Mammary epithelial cell (primary cell): ENCODE measurements around the gene CPM.

Experiments used
- CTCF ChIP-seq, 2 donors: IDR thresholded peaks in 1 of 2; conservative IDR thresholded peaks in 1 of 2; 2 replicates each; pipeline ENCODE4 v1.5.1; 2011 to 2012; ENCODE audit warnings: inconsistent platforms in 2 of 2, low read length in 2 of 2, mild to moderate bottlenecking in 2 of 2, control low read depth in 1 of 2, low read depth in 1 of 2; ENCODE audit not compliant: insufficient read depth in 1 of 2; ENCODE audit errors: extremely low read depth in 1 of 2
- EZH2 ChIP-seq: IDR thresholded peaks from 2 replicates; pipeline ENCODE4 v1.6.1; 2012; ENCODE audit warnings: low read length, inconsistent platforms, borderline replicate concordance

- TF ChIP-seq CTCF (conservative IDR thresholded peaks at IDR 0.05 in 1 of 2, IDR thresholded peaks at IDR 0.05 in 1 of 2; ENCODE audit: extremely low read depth in 1 of 2, insufficient read depth in 1 of 2, low read depth in 1 of 2, low read length in 2 of 2) = no peak
- no peak for TF ChIP-seq EZH2
Observed at GRCh38 chr12:68828672-68829068, 104.3 kb downstream of the CPM start.
